SK-N-SH (cell line): Measurements from ENCODE around the gene CCDC38. TPM values are rescaled to one million over a fixed set of nuclear protein-coding genes. Genes with fewer than 3 reads are reported as not detected.

ENCODE experiments used
- CTCF ChIA-PET: fragments of 300-600, 350-600 bp; formaldehyde crosslinking; extraction: SDS; loops from one replicate; lab custom pipeline; 2021; lab: Yijun Ruan, JAX
- POLR2A ChIA-PET: fragments of 350-600 bp; sonication (Branson Sonifier 250); formaldehyde crosslinking; extraction: SDS; loops from one replicate; lab custom pipeline; 2020; ENCODE audit warnings: antibody characterized with exemption, inconsistent platforms; lab: Yijun Ruan, JAX
- DNase-seq: peaks from one replicate; pipeline ENCODE4 v3.0.0; 2012
- H2AFZ ChIP-seq: fragments of 200-600 bp; sonication (generic); 2 replicates; pipeline ENCODE4 v1.8.1; 2016; ENCODE audit warnings: antibody characterized with exemption, mild to moderate bottlenecking, low read depth
- H3F3A ChIP-seq: fragments of 200-600 bp; sonication (generic); replicated peaks from 2 replicates; pipeline ENCODE3; 2016; ENCODE audit warnings: antibody characterized with exemption, mild to moderate bottlenecking; ENCODE audit not compliant: insufficient read depth
- H3K27ac ChIP-seq, 2 experiments: fragments of 200-500 bp in 1 of 2; fragments of 200-600 bp in 1 of 2; sonication (Bioruptor generic) in 1 of 2; sonication (generic), shearing (Covaris generic) in 1 of 2; 2 replicates each; pipeline versions ENCODE4 v1.5.1 to v1.6.1; 2014 to 2016; ENCODE audit warnings: low read depth in 2 of 2, inconsistent platforms in 1 of 2, low read length in 1 of 2, mild to moderate bottlenecking in 1 of 2, mixed read lengths in 1 of 2
- H3K27me3 ChIP-seq: fragments of 200-600 bp; sonication (generic), shearing (Covaris generic); 2 replicates; pipeline ENCODE4 v1.6.1; 2016; ENCODE audit warnings: mixed run types; ENCODE audit not compliant: insufficient read depth
- H3K36me3 ChIP-seq, 2 experiments: fragments of 200-500 bp in 1 of 2; fragments of 200-600 bp in 1 of 2; sonication (Bioruptor generic) in 1 of 2; sonication (generic) in 1 of 2; replicated peaks in 1 of 2; 2 replicates each; pipeline versions ENCODE3 to v1.5.1; 2014 to 2016; ENCODE audit warnings: low read length in 1 of 2, mild to moderate bottlenecking in 1 of 2; ENCODE audit not compliant: insufficient read depth in 2 of 2, control insufficient read depth in 1 of 2
- H3K4me1 ChIP-seq, 2 experiments: fragments of 200-500 bp in 1 of 2; fragments of 200-600 bp in 1 of 2; sonication (Bioruptor generic) in 1 of 2; sonication (generic), shearing (Covaris generic) in 1 of 2; 2 replicates each; pipeline versions ENCODE4 v1.5.1 to v1.6.1; 2014 to 2016; ENCODE audit warnings: low read depth in 1 of 2, low read length in 1 of 2, mixed run types in 1 of 2; ENCODE audit not compliant: insufficient read depth in 2 of 2, control insufficient read depth in 1 of 2
- H3K4me2 ChIP-seq: fragments of 200-600 bp; sonication (generic), shearing (Covaris generic); 2 replicates; pipeline ENCODE4 v1.6.1; 2017; ENCODE audit warnings: mixed run types
- H3K4me3 ChIP-seq, 2 experiments: fragments of 200-500 bp in 1 of 2; fragments of 200-600 bp in 1 of 2; sonication (Bioruptor generic) in 1 of 2; sonication (generic), shearing (Covaris generic) in 1 of 2; 2 replicates each; pipeline versions ENCODE4 v1.5.1 to v1.8.1; 2014 to 2016; ENCODE audit warnings: low read depth in 2 of 2, inconsistent platforms in 1 of 2, low read length in 1 of 2, mild to moderate bottlenecking in 1 of 2, mixed read lengths in 1 of 2, moderate library complexity in 1 of 2
- H3K79me2 ChIP-seq: fragments of 200-600 bp; sonication (generic); 2 replicates; pipeline ENCODE4 v1.8.1; 2017; ENCODE audit warnings: mild to moderate bottlenecking; ENCODE audit not compliant: insufficient read depth
- H3K9ac ChIP-seq: fragments of 200-600 bp; sonication (generic); 2 replicates; pipeline ENCODE4 v1.6.1; 2017; ENCODE audit warnings: mixed run types
- H3K9me2 ChIP-seq: fragments of 200-600 bp; sonication (generic); 2 replicates; pipeline ENCODE4 v1.6.1; 2017; ENCODE audit warnings: mixed run types
- H3K9me3 ChIP-seq: fragments of 200-600 bp; sonication (generic); 2 replicates; pipeline ENCODE4 v1.6.1; 2017; ENCODE audit warnings: mixed run types, mild to moderate bottlenecking, moderate library complexity
- H4K20me1 ChIP-seq: fragments of 200-600 bp; sonication (generic); 2 replicates; pipeline ENCODE4 v1.6.1; 2017; ENCODE audit warnings: mild to moderate bottlenecking, mixed run types; ENCODE audit not compliant: insufficient read depth
- ELF1 ChIP-seq: IDR thresholded peaks from 2 replicates; pipeline ENCODE4 v1.4.0; 2012
- FOSL2 ChIP-seq: IDR thresholded peaks from 2 replicates; pipeline ENCODE4 v1.4.0; 2012; ENCODE audit warnings: low read depth, mild to moderate bottlenecking, moderate library complexity, borderline replicate concordance
- FOXJ3 ChIP-seq: sonication (generic); formaldehyde crosslinking; IDR thresholded peaks from 2 replicates; pipeline ENCODE4 v1.5.1; 2020; ENCODE audit warnings: mild to moderate bottlenecking, missing genetic modification reagents
- GABPA ChIP-seq: IDR thresholded peaks from 2 replicates; pipeline ENCODE4 v1.4.0; 2012; ENCODE audit warnings: low read depth, mild to moderate bottlenecking
- JUND ChIP-seq: IDR thresholded peaks from 2 replicates; pipeline ENCODE4 v1.4.0; 2012
- MXI1 ChIP-seq: IDR thresholded peaks from 2 replicates; pipeline ENCODE4 v1.6.1; 2012; ENCODE audit warnings: mild to moderate bottlenecking, low read depth, low read length, improper control_type of control experiment
- RAD21 ChIP-seq: IDR thresholded peaks from 2 replicates; pipeline ENCODE4 v1.6.1; 2012; ENCODE audit warnings: mild to moderate bottlenecking, low read length
- RFX5 ChIP-seq: IDR thresholded peaks from 2 replicates; pipeline ENCODE4 v1.6.1; 2012; ENCODE audit warnings: mild to moderate bottlenecking, improper control_type of control experiment, low read length
- RXRA ChIP-seq: IDR thresholded peaks from 2 replicates; pipeline ENCODE4 v1.4.0; 2012; ENCODE audit warnings: low read depth, mild to moderate bottlenecking, borderline replicate concordance
- SIN3A ChIP-seq: IDR thresholded peaks from 2 replicates; pipeline ENCODE4 v1.6.1; 2012; ENCODE audit warnings: low read depth, mild to moderate bottlenecking, low read length, moderate library complexity, borderline replicate concordance
- SMC3 ChIP-seq: IDR thresholded peaks from 2 replicates; pipeline ENCODE4 v1.6.1; 2012; ENCODE audit warnings: low read depth, low read length, improper control_type of control experiment
- TAF1 ChIP-seq: IDR thresholded peaks from 2 replicates; pipeline ENCODE4 v1.6.1; 2012; ENCODE audit warnings: low read depth, mild to moderate bottlenecking, low read length, moderate library complexity, borderline replicate concordance
- YY1 ChIP-seq: IDR thresholded peaks from 2 replicates; pipeline ENCODE4 v1.4.0; 2012; ENCODE audit warnings: low read depth, mild to moderate bottlenecking
- WGBS: methylation state at CpG from one replicate; pipeline ENCODE4 v1.1.6; 2017; ENCODE audit warnings: low lambda C conversion rate; 5-methylcytosine and 5-hydroxymethylcytosine counted together
- polyA plus RNA-seq, 3 experiments: library from polyadenylated mRNA; depleted of rRNA; stranded (reverse); fragments of >200 nt; gene quantifications; 2 replicates each; pipeline ENCODE4 v1.2.3, GENCODE V29; 2012
- TF ChIP-seq, protein P1 (sequence below): fragments of 200-600 bp; sonication (generic); IDR thresholded peaks from 2 replicates; pipeline ENCODE4 v1.6.1; 2017; ENCODE audit warnings: antibody characterized with exemption, mild to moderate bottlenecking, moderate library complexity
- TF ChIP-seq, protein P2 (sequence below): IDR thresholded peaks from 2 replicates; pipeline ENCODE4 v1.4.0; 2012; ENCODE audit warnings: low read depth
- TF ChIP-seq, protein P3 (sequence below): IDR thresholded peaks from 2 replicates; pipeline ENCODE4 v1.4.0; 2012; ENCODE audit warnings: low read depth, borderline replicate concordance
- TF ChIP-seq, protein P4 (sequence below): fragments of 150-350 bp; IDR thresholded peaks from 2 replicates; pipeline ENCODE4 v1.6.1; 2017; ENCODE audit warnings: antibody characterized with exemption, low read length, low read depth, borderline replicate concordance

The CCDC38 gene
- polyA plus RNA-seq, 1 of the 3 experiments (the other 2 are of a cell fraction): not detected

DNA sequence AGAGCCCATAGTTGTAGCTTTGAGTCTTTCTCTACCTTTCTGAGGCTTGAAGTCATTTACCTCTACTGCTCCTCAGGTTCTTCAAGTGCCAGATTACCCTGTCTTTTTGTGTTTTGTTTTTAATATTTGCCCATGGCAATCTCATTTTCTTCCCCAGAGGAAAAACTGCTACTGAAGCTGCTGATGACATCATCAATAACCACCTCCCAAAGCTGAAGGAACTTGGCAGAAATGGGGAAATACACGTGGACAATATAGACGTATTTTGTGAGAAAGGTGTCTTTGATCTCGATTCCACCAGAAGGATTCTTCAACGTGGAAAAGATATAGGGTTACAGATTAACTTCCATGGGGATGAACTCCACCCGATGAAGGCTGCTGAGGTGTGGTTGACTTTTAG, 17.8 kb upstream of the CCDC38 start:
- Histone ChIP-seq H3K9me3 (no peaks in the 10 kb centered on the region), H3K27ac (no peak overlapping the region), H3K9me2 (no peaks in the 10 kb centered on the region)
- DNase-seq: no peak
- WGBS: 41% methylated on average over 5 of the region's 5 CpGs
- TF ChIP-seq RXRA: no peak
- TF ChIP-seq JUND: no peak
- TF ChIP-seq TAF1: no peak
- TF ChIP-seq, protein P1, sequence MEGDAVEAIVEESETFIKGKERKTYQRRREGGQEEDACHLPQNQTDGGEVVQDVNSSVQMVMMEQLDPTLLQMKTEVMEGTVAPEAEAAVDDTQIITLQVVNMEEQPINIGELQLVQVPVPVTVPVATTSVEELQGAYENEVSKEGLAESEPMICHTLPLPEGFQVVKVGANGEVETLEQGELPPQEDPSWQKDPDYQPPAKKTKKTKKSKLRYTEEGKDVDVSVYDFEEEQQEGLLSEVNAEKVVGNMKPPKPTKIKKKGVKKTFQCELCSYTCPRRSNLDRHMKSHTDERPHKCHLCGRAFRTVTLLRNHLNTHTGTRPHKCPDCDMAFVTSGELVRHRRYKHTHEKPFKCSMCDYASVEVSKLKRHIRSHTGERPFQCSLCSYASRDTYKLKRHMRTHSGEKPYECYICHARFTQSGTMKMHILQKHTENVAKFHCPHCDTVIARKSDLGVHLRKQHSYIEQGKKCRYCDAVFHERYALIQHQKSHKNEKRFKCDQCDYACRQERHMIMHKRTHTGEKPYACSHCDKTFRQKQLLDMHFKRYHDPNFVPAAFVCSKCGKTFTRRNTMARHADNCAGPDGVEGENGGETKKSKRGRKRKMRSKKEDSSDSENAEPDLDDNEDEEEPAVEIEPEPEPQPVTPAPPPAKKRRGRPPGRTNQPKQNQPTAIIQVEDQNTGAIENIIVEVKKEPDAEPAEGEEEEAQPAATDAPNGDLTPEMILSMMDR: no peak
- no peak for TF ChIP-seq SIN3A
- TF ChIP-seq, protein P2, sequence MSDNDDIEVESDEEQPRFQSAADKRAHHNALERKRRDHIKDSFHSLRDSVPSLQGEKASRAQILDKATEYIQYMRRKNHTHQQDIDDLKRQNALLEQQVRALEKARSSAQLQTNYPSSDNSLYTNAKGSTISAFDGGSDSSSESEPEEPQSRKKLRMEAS: no peak
- TF ChIP-seq ELF1: no peak
- TF ChIP-seq, protein P3, sequence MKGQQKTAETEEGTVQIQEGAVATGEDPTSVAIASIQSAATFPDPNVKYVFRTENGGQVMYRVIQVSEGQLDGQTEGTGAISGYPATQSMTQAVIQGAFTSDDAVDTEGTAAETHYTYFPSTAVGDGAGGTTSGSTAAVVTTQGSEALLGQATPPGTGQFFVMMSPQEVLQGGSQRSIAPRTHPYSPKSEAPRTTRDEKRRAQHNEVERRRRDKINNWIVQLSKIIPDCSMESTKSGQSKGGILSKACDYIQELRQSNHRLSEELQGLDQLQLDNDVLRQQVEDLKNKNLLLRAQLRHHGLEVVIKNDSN: no peak
- TF ChIP-seq GABPA: no peak
- no peak for TF ChIP-seq MXI1
- TF ChIP-seq SMC3: no peak
- TF ChIP-seq YY1: no peak
- TF ChIP-seq, protein P4, sequence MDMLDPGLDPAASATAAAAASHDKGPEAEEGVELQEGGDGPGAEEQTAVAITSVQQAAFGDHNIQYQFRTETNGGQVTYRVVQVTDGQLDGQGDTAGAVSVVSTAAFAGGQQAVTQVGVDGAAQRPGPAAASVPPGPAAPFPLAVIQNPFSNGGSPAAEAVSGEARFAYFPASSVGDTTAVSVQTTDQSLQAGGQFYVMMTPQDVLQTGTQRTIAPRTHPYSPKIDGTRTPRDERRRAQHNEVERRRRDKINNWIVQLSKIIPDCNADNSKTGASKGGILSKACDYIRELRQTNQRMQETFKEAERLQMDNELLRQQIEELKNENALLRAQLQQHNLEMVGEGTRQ: no peak
- TF ChIP-seq FOXJ3 (CRISPR knock-in tag): no peak
- TF ChIP-seq FOSL2: no peak
- TF ChIP-seq, all 33 proteins: peak for 0
- H3F3A ChIP-seq: no peaks in the 10 kb centered on the region
- no peaks in the 10 kb centered on the region for H3K27me3 ChIP-seq
- no peaks in the 10 kb centered on the region for H4K20me1 ChIP-seq
- no peak overlapping the region for H2AFZ ChIP-seq
- CTCF ChIA-PET: interaction anchor here (0.7 to 10.3 kb wide), 4 partner anchors 16 to 45 kb away, joined by 3 to 105 read pairs (median 13); no protein-coding TSS in a partner anchor
- no peak overlapping the region for H3K4me3 ChIP-seq
- no peak overlapping the region for H3K4me2 ChIP-seq
- no peaks in the 10 kb centered on the region for H3K4me1 ChIP-seq
- H3K9ac ChIP-seq: no peak overlapping the region
- POLR2A ChIA-PET: no interaction called here
- no peaks in the 10 kb centered on the region for H3K79me2 ChIP-seq
- no peaks in the 10 kb centered on the region for H3K36me3 ChIP-seq

DNA sequence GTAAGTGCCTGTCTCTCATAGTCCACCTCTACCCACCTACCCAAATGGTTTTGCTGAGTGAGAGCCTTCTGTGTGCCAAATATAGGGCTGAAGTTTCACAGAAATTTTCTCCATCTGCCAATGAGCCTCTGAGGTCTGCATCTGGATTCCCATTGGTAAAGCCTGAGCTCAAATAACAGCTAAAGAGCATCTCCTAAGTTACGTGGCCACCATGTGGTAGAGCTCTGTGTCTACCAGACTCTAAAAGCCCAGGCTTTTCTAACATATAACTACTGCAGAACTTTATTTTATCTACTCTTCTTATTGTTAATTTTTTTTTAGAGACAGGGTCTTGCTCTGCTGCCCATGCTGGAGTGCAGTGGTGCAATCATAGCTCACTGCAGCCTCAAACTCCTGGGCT, 16.7 kb upstream of the CCDC38 start:
- Histone ChIP-seq H3K9me3 (no peaks in the 10 kb centered on the region), H2AFZ (no peak overlapping the region), H3K9me2 (no peaks in the 10 kb centered on the region), H3F3A (no peaks in the 10 kb centered on the region), H3K4me1 (no peaks in the 10 kb centered on the region), H4K20me1 (no peaks in the 10 kb centered on the region), H3K79me2 (no peaks in the 10 kb centered on the region), H3K27me3 (no peaks in the 10 kb centered on the region), H3K27ac (no peak overlapping the region), H3K4me3 (no peak overlapping the region), H3K4me2 (no peak overlapping the region), H3K9ac (no peak overlapping the region), H3K36me3 (no peaks in the 10 kb centered on the region)
- POLR2A ChIA-PET: interaction anchor here (0.7 kb wide), 1 partner anchor 16 kb away, joined by 3 read pairs; the partner anchor contains the start of genes AMDHD1 and CCDC38
- TF ChIP-seq RFX5 (no peak), SMC3 (peak; percentile 40; the same call in 1 of the 2 replicates), RAD21 (peak; percentile 73)
- TF ChIP-seq, protein P1: peak; percentile 39
- 63% methylated on average over 1 of the region's 1 CpG for WGBS
- CTCF ChIA-PET: interaction anchor here (0.7 to 10.3 kb wide), 6 partner anchors 15 to 60 kb away, joined by 3 to 105 read pairs (median 7); no protein-coding TSS in a partner anchor
- peak; percentile 53 for DNase-seq
